Globus pallidus (tissue), 1 donor: ENCODE results near the gene YBX1.
"Not testable (repeated sequence)": the region's sequence is repeated elsewhere in the genome, so short reads cannot be mapped to it uniquely, and the experiment has no call there.

Experiments
- DNase-seq: peaks from one replicate; pipeline ENCODE4 v3.0.0-alpha.2; 2015; ENCODE audit warnings: low spot score

Gene YBX1

DNA sequence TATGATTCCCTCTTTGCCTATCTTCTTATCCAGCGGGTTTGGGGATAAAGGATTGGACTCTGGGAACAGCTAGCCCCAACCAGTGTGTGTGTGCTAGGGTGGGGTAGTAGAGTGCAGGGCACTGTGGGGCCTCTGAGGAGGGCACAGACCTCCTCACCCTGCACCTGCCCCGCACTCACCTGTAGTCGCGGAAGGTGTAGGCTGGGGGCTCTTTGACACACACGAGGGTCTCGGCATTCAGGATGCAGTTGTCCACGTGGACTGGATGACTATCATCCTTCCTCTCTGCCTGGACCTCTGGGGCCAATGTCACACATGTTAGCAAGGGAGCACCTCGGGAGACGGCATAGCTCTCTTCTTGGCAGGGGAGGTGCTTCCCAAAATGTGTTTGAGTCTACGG lies 65.8 kb downstream of the YBX1 start:
- DNase-seq = no peak

GRCh38 chr1:42748461-42749410 lies 66.5 kb downstream of the YBX1 start:
- no peak for DNase-seq

DNA sequence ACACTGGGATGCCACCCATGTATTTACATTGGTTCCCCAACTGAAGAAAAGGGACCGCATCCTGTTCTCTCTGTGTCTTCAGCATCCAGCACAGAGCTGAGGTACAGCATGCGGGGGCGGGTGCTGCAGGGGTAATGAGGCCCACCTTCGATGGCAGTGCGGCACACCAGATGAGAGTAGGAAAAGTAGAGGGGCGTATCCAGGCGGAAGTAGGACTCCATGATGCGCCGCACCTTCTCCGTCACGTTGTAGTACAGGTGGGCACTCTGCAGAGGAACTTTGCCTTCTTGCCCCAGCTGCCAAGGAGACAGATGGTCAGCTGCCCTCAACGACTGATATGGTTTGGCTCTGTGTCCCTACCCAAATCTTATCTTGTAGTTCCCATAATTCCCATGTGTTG lies 67.8 kb downstream of the YBX1 start:
- no peak for DNase-seq

DNA sequence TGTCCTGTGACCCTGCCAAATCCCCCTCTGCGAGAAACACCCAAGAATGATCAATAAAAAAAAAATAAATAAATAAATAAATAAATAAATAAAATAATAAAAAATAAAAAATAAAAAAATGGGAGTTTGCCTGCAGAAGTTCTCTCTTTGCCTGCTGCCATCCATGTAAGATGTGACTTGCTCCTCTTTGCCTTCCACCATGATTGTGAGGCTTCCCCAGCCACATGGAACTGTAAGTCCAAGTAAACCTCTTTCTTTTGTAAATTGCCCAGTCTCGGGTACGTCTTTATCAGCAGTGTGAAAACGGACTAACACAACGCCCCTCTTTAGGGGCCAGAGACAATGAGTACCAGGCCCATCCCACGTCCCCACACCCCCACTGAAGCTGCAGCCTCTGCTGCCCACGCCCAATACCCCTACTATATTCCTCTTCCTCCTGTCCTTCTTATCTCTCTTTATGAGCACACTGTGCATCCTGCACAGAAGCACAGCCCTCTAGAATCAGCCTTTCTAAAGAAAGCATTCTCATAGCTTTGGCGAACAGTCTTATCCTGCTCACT lies 69.4 kb downstream of the YBX1 start:
- DNase-seq = not testable (repeated sequence)

GRCh38 chr1:42752284-42752683 lies 70.1 kb downstream of the YBX1 start:
- no peak for DNase-seq

GRCh38 chr1:42753070-42753469 lies 70.9 kb downstream of the YBX1 start:
- DNase-seq = no peak
